ENCODE measurements around the gene TGM6. TPM values are rescaled to one million over a fixed set of nuclear protein-coding genes. Genes with fewer than 3 reads are reported as not detected.

The TGM6 gene
- total RNA-seq, 1 experiment from 2014 or later, result not detected

DNA sequence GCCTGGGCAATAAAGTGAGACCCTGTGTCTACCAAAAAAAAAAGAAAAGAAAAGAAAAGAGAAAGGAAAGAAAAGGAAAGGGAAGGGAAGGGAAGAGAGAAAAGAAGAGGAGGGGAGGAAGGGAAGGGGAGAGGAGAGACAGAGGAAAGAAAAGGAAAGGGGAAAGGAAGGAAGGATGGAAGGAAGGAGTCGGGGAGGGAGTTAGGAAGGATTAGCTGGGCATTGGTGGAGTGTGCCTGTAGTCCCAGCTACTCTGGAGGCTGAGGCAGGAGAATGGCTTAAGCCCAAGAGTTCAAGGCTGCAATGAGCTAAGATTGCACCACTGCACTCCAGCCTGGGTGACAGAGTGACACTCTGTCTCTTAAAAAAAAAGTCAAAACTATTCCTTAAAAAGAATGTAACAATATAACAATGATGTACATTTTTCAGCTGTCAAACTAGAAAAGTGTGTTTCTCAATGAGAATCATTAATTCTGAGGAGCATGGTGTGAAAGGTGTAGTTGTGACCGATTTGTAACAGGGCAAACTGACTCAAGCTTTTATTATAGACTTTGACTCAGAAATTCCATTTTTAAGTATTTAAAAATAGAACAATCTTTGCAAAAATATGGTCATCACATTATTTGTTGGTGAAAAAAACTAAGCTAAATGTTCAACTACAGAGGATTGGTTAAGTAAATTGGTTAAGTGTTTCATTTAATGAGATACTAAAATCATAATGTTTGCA is 75.2 kb downstream of the TGM6 start:
- DNase-seq (ENCODE audit: low read depth), result no peak

GRCh38 chr20:2458919-2459499 is 78.3 kb downstream of the TGM6 start:
- DNase-seq (ENCODE audit: low read depth), result no peak

- DNase-seq (ENCODE audit: low read depth), result no peak
These were observed 79.5 kb downstream of the TGM6 start for GRCh38 chr20:2459981-2460751.

GRCh38 chr20:2460752-2461424 is 80.2 kb downstream of the TGM6 start:
- no peak for DNase-seq (ENCODE audit: low read depth)

- no peak for DNase-seq (ENCODE audit: low read depth)
These were observed 81.8 kb downstream of the TGM6 start for GRCh38 chr20:2462484-2462883.

DNA sequence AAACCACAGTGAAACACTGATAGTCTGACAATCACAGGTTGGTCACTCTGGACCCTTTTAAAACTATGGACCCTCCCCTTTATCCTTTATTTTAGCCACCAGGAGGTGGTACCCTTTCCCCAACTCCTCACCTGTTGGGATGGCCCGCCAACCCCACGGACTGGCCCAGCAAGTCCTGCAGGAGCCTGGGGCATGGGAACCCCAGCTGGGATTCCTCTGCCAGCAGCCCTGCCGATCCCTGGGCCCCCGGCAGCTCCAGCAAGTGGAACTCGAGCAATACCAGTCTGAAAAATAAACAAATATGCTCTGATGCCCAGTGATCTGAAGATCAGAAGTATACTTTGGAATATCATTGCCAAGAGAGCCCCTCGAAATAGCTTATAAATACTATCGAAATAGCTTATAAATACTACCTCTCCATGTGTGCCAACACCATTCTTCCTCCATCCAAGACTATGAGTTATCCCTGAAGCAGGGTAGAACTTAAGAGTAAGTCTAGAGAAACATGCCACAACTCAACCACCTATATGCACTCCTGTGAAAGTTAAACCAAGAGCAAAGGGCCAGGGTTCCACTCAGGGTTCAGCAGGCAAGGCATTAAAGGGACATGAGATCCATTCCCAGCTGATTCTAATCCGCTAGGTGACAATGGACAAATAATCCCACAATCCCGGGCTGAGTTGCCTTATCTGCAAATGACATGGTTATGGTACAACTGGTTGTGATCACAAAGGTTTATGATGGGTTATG is 83.1 kb downstream of the TGM6 start:
- no peak for DNase-seq (ENCODE audit: low read depth)

GRCh38 chr20:2465100-2465499 is 84.4 kb downstream of the TGM6 start:
- no peak for DNase-seq (ENCODE audit: low read depth)

- no peak for DNase-seq (ENCODE audit: low read depth)
These were observed 86.7 kb downstream of the TGM6 start for GRCh38 chr20:2467412-2467811.

- DNase-seq (ENCODE audit: low read depth), result peak; percentile 26
These were observed 88.1 kb downstream of the TGM6 start for GRCh38 chr20:2468581-2469407.

DNA sequence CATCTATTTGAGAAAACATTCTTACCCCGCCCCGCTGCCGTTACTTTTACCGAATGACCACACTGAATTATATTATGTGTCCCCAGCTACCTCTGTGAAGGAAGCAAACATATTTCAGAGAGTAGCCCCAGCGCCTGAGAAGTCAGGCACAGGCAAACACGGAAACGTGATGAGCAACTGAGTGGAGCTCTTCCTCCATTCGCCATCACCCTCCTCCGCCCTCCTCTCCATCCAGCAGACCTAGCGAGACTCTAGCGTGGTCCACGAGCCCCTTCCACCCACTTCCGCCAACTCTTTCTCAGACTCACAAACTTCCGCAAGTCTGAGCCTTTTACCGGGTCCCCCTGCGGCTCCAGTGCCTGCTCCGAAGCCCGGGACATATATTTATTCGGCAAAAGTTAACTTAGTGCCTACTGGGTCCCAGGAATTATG is 89.3 kb downstream of the TGM6 start:
- DNase-seq (ENCODE audit: low read depth), result peak; percentile 69

GRCh38 chr20:2470423-2471193 is 89.9 kb downstream of the TGM6 start, which contains the start of gene SNRPB:
SNRPB (minus strand) TSS chr20:2470789; CDS start chr20:2470690, 99 bp downstream.
- peak; percentile 100 for DNase-seq (ENCODE audit: low read depth)

GRCh38 chr20:2473516-2473915 is 92.8 kb downstream of the TGM6 start:
- DNase-seq (ENCODE audit: low read depth), result peak; percentile 82

GRCh38 chr20:2475850-2476741 is 95.4 kb downstream of the TGM6 start:
- no peak for DNase-seq (ENCODE audit: low read depth)

DNA sequence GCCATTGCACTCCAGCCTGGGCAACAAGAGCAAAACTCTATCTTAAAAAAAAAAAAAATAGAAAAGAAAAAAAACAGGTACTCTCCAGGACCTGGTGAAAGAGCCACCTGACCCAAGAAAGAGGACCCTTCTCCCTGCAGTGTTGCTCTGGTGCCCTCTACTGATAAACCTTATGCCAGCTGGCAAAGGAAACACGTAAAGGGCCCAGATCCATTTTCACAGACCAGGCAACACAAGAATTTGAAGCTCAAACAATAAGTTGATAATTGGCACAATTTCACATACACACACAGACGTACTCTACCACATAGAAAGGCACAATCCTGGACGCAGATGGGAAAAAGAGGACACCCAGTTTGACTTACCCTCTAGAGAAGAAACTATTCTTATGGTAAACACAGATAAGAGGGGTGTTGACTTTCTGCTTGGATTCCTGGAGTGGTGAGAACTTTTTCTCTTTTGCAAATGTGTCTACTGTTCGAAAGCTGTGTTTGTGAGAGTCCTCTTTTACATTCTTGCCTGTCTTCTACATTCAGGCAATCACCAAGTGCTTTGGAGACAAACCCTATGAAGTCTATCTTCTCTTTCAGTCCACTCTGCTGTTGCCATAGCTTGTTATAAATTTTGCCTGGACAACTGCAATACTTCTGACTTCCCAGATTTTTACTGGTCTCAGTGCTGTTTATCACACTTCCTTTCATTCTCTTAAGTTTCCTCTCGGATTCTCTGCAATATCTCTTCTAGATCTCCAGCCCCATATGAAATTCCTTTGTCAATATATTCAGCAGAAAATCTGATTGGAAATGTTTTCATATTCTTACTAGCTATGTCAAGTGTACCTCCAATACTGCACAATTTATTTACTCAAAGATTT is 96.3 kb downstream of the TGM6 start:
- no peak for DNase-seq (ENCODE audit: low read depth)

DNA sequence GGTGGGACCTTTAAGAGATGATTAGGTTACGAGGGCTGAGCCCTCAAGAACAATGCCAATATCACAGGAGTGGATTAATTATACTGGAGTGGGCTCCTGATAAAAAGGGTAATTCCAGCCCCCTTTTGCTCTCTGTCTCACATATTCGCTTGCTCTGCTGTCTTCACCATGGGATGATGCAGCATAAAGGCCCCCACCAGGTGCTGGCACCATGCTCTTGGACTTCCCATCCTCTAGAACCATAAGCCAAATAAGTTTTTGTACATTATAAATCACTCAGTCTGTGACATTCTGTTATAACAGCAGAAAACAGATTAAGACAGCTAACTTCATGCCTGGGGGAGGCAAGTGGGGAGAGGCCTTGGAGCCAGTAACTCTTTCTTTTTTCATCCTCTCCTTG is 99.7 kb downstream of the TGM6 start:
- DNase-seq (ENCODE audit: low read depth), result no peak

Measured in RPMI7951 (cell line).